Naive thymus-derived CD8-positive, alpha-beta T cell (primary cell): ENCODE measurements around the gene NKX6-1. TPM values are rescaled to one million over a fixed set of nuclear protein-coding genes. Genes with fewer than 3 reads are reported as not detected.

Experiments
- ATAC-seq, 2 donors: fragments of 150-1000 bp; cut with Tn5 transposase in 1 of 2; sonication (Bioruptor Pico), chemical (Tn5 transposase) in 1 of 2; 1 replicate in 1 of 2; 2 replicates in 1 of 2; pipeline ENCODE4 v1.10.0; 2021; ENCODE audit warnings: mild to moderate bottlenecking in 2 of 2, moderate library complexity in 2 of 2
- POLR2A ChIA-PET: fragments of 350-600 bp; sonication (Branson Sonifier 250); formaldehyde crosslinking; loops from one replicate; lab custom pipeline; 2021; ENCODE audit warnings: antibody characterized with exemption; lab: Charles Lee
- DNase-seq, 10 donors: peaks; one replicate each; pipeline versions ENCODE4 v3.0.0 to v3.0.0-alpha.2; 2020 to 2022
- H3K27ac Mint-ChIP-seq, 10 donors: one replicate each; pipeline ENCODE4 v1.8.0; 2020 to 2022; ENCODE audit warnings: mild to moderate bottlenecking in 10 of 10, mixed read lengths in 10 of 10, moderate library complexity in 4 of 10, inconsistent platforms in 1 of 10
- H3K27me3 Mint-ChIP-seq, 5 donors: one replicate each; pipeline ENCODE4 v1.8.0; 2021 to 2022; ENCODE audit warnings: mixed read lengths in 5 of 5
- H3K36me3 Mint-ChIP-seq, 3 donors: one replicate each; pipeline ENCODE4 v1.8.0; 2020 to 2022; ENCODE audit warnings: mixed read lengths in 3 of 3, mild to moderate bottlenecking in 2 of 3, inconsistent platforms in 1 of 3
- H3K4me1 Mint-ChIP-seq, 4 donors: one replicate each; pipeline ENCODE4 v1.8.0; 2021 to 2022; ENCODE audit warnings: mixed read lengths in 4 of 4
- H3K4me3 Mint-ChIP-seq, 10 donors: one replicate each; pipeline ENCODE4 v1.8.0; 2020 to 2022; ENCODE audit warnings: mild to moderate bottlenecking in 10 of 10, mixed read lengths in 10 of 10, moderate library complexity in 6 of 10, inconsistent platforms in 1 of 10
- H3K9me3 Mint-ChIP-seq, 9 donors: one replicate each; pipeline ENCODE4 v1.8.0; 2020 to 2022; ENCODE audit warnings: mixed read lengths in 9 of 9, mild to moderate bottlenecking in 3 of 9, inconsistent platforms in 1 of 9, moderate library complexity in 1 of 9
- polyA plus RNA-seq, 3 donors: library from polyadenylated mRNA; unstranded; fragments of 300-500 nt; fragmentation: Illumina TruSeq; gene quantifications; one replicate each; pipeline ENCODE4 v1.2.3, GENCODE V29; 2021
- total RNA-seq, 8 experiments: library from RNA in 2 of 8; stranded (reverse) in 2 of 8; gene quantifications; one replicate each; pipeline ENCODE4 v1.2.3 and lab custom pipeline; 2021 to 2026

NKX6-1 gene
- total and polyA plus RNA-seq, 5 experiments from 2014 or later = not detected

GRCh38 chr4:84459783-84460182 lies 39.3 kb downstream of the NKX6-1 start:
- Mint-ChIP-seq H3K9me3 (peaks cover 0 to 12% (median 1%) of the 10 kb centered on the region in 9 donors), H3K4me3 (no peak overlapping the region), H3K36me3 (no peaks in the 10 kb centered on the region), H3K4me1 (no peaks in the 10 kb centered on the region), H3K27ac (no peak overlapping the region), H3K27me3 (peaks cover 5 to 22% (median 15%) of the 10 kb centered on the region in 5 donors)
- POLR2A ChIA-PET = no interaction called here
- no peak for DNase-seq
- ATAC-seq = no peak

- H3K27ac Mint-ChIP-seq = no peak overlapping the region
- DNase-seq (no peak), ATAC-seq (no peak)
- no peaks in the 10 kb centered on the region for H3K36me3 Mint-ChIP-seq
- peaks cover 8 to 34% (median 16%) of the 10 kb centered on the region in 5 donors for H3K27me3 Mint-ChIP-seq
- POLR2A ChIA-PET = no interaction called here
- no peak overlapping the region for H3K4me3 Mint-ChIP-seq
- peaks cover 0 to 6% (median 0%) of the 10 kb centered on the region in 9 donors for H3K9me3 Mint-ChIP-seq
- no peaks in the 10 kb centered on the region for H3K4me1 Mint-ChIP-seq
Measured at GRCh38 chr4:84456157-84456556, 42.9 kb downstream of the NKX6-1 start.

- no peak for ATAC-seq
- H3K4me3 Mint-ChIP-seq = no peak overlapping the region
- no peaks in the 10 kb centered on the region for H3K36me3 Mint-ChIP-seq
- no peak for DNase-seq
- H3K27me3 Mint-ChIP-seq = peaks cover 10 to 33% (median 14%) of the 10 kb centered on the region in 5 donors
- POLR2A ChIA-PET = no interaction called here
- H3K4me1 Mint-ChIP-seq = no peaks in the 10 kb centered on the region
- H3K9me3 Mint-ChIP-seq = peaks cover 0 to 6% (median 0%) of the 10 kb centered on the region in 9 donors
- no peak overlapping the region for H3K27ac Mint-ChIP-seq
Measured at GRCh38 chr4:84455697-84456096, 43.4 kb downstream of the NKX6-1 start.

GRCh38 chr4:84451546-84451945 lies 47.5 kb downstream of the NKX6-1 start:
- POLR2A ChIA-PET = no interaction called here
- Mint-ChIP-seq H3K4me3 (no peak overlapping the region), H3K27me3 (peaks cover 12 to 35% (median 18%) of the 10 kb centered on the region in 5 donors), H3K4me1 (no peaks in the 10 kb centered on the region), H3K27ac (no peak overlapping the region), H3K36me3 (no peaks in the 10 kb centered on the region), H3K9me3 (peaks cover 0 to 1% (median 0%) of the 10 kb centered on the region in 9 donors)
- no peak for DNase-seq
- ATAC-seq = no peak

GRCh38 chr4:84443523-84443922 lies 55.6 kb downstream of the NKX6-1 start:
- Mint-ChIP-seq H3K4me3 (no peak overlapping the region), H3K4me1 (no peaks in the 10 kb centered on the region), H3K9me3 (no peaks in the 10 kb centered on the region), H3K27ac (no peak overlapping the region), H3K27me3 (peaks cover 9 to 47% (median 10%) of the 10 kb centered on the region in 5 donors), H3K36me3 (no peaks in the 10 kb centered on the region)
- DNase-seq (no peak), ATAC-seq (no peak)
- POLR2A ChIA-PET = no interaction called here

GRCh38 chr4:84442778-84443177 lies 56.3 kb downstream of the NKX6-1 start:
- no peak overlapping the region for H3K27ac Mint-ChIP-seq
- no peaks in the 10 kb centered on the region for H3K4me1 Mint-ChIP-seq
- no peak for DNase-seq
- H3K4me3 Mint-ChIP-seq = no peak overlapping the region
- POLR2A ChIA-PET = no interaction called here
- no peak for ATAC-seq
- no peaks in the 10 kb centered on the region for H3K9me3 Mint-ChIP-seq
- peaks cover 7 to 55% (median 10%) of the 10 kb centered on the region in 5 donors for H3K27me3 Mint-ChIP-seq
- no peaks in the 10 kb centered on the region for H3K36me3 Mint-ChIP-seq

Other genes with a start within 250 kb of the NKX6-1 start
- under 1 TPM; 0.70 to 0.85 TPM for gene CDS1, start 83.8 kb upstream of the NKX6-1 start, total RNA-seq
- under 1 TPM in 2 of 3 donors, not detected in 1; 0.12 to 0.17 TPM for gene CDS1, start 83.8 kb upstream of the NKX6-1 start, polyA plus RNA-seq